DOHH2 (cell line): Measurements from ENCODE around the gene LRMDA.

ENCODE experiments used
- CTCF ChIP-seq: fragments of 200-600 bp; sonication (generic); IDR thresholded peaks from one replicate; pipeline ENCODE4 v1.5.1; 2014; ENCODE audit warnings: antibody characterized with exemption, mild to moderate bottlenecking, low read depth, low read length; ENCODE audit not compliant: poor library complexity, severe bottlenecking
- EZH2phosphoT487 ChIP-seq: fragments of 200-600 bp; sonication (generic); IDR thresholded peaks from 2 replicates; pipeline ENCODE4 v1.6.1; 2017; ENCODE audit warnings: borderline replicate concordance, mild to moderate bottlenecking, antibody characterized with exemption, low read length, moderate library complexity, mixed read lengths

GRCh38 chr10:75899816-75900390, 468.5 kb downstream of the LRMDA start:
- TF ChIP-seq EZH2phosphoT487 (no peak), CTCF (no peak)
